Measurements from ENCODE around the gene PPID. TPM values are rescaled to one million over a fixed set of nuclear protein-coding genes. Genes with fewer than 3 reads are reported as not detected.
"Not testable (repeated sequence)": the region's sequence is repeated elsewhere in the genome, so short reads cannot be mapped to it uniquely, and the experiment has no call there.

PPID gene
- total RNA-seq, 1 experiment from 2014 or later = 87.6 TPM

GRCh38 chr4:158758703-158759102, 35.5 kb upstream of the PPID start:
- DNase-seq (ENCODE audit: low spot score) = no peak
- no peaks in the 10 kb centered on the region for H3K36me3 ChIP-seq (ENCODE audit: insufficient read depth, low read length, poor library complexity, severe bottlenecking)
- no peak for TF ChIP-seq EZH2 (IDR thresholded peaks at IDR 0.05; ENCODE audit: borderline replicate concordance, low read depth, low read length, poor library complexity, severe bottlenecking)
- no peak for TF ChIP-seq CTCF (conservative IDR thresholded peaks at IDR 0.05; ENCODE audit: low read depth, low read length)
- CTCF ChIA-PET = no interaction called here
- no peaks in the 10 kb centered on the region for H3K4me1 ChIP-seq (ENCODE audit: insufficient read depth, low read length, poor library complexity, severe bottlenecking)
- no peak overlapping the region for H3K4me3 ChIP-seq (ENCODE audit: low read depth, low read length, poor library complexity, severe bottlenecking)
- POLR2A ChIA-PET (ENCODE audit: low non-redundant PET) = no interaction called here
- H3K27ac ChIP-seq (ENCODE audit: low read depth, low read length, poor library complexity, severe bottlenecking) = no peak overlapping the region
- H3K9me3 ChIP-seq (ENCODE audit: low read depth, low read length, poor library complexity, severe bottlenecking) = no peaks in the 10 kb centered on the region
- H3K27me3 ChIP-seq (replicated peaks; ENCODE audit: insufficient read depth, low read depth, low read length, poor library complexity) = no peaks in the 10 kb centered on the region
- BruUV-seq (replicated peaks) = no TSS peak
- intact Hi-C loops (cut with micrococcal nuclease; ENCODE audit: unreplicated experiment) = no loop called here

GRCh38 chr4:158758142-158758541, 34.9 kb upstream of the PPID start:
- DNase-seq (ENCODE audit: low spot score) = no peak
- ChIA-PET POLR2A (ENCODE audit: low non-redundant PET) (no interaction called here), CTCF (no interaction called here)
- Histone ChIP-seq H3K27me3 (replicated peaks; ENCODE audit: insufficient read depth, low read depth, low read length, poor library complexity) (no peaks in the 10 kb centered on the region), H3K4me1 (ENCODE audit: insufficient read depth, low read length, poor library complexity, severe bottlenecking) (no peaks in the 10 kb centered on the region), H3K4me3 (ENCODE audit: low read depth, low read length, poor library complexity, severe bottlenecking) (no peak overlapping the region), H3K27ac (ENCODE audit: low read depth, low read length, poor library complexity, severe bottlenecking) (no peak overlapping the region), H3K36me3 (ENCODE audit: insufficient read depth, low read length, poor library complexity, severe bottlenecking) (no peaks in the 10 kb centered on the region), H3K9me3 (ENCODE audit: low read depth, low read length, poor library complexity, severe bottlenecking) (no peaks in the 10 kb centered on the region)
- intact Hi-C loops (cut with micrococcal nuclease; ENCODE audit: unreplicated experiment) = no loop called here
- TF ChIP-seq CTCF (conservative IDR thresholded peaks at IDR 0.05; ENCODE audit: low read depth, low read length) (no peak), EZH2 (IDR thresholded peaks at IDR 0.05; ENCODE audit: borderline replicate concordance, low read depth, low read length, poor library complexity, severe bottlenecking) (no peak)
- no TSS peak for BruUV-seq (replicated peaks)

GRCh38 chr4:158756588-158756987, 33.4 kb upstream of the PPID start:
- intact Hi-C loops (cut with micrococcal nuclease; ENCODE audit: unreplicated experiment) = no loop called here
- DNase-seq (ENCODE audit: low spot score) = no peak
- H3K4me3 ChIP-seq (ENCODE audit: low read depth, low read length, poor library complexity, severe bottlenecking) = no peak overlapping the region
- no peak overlapping the region for H3K27ac ChIP-seq (ENCODE audit: low read depth, low read length, poor library complexity, severe bottlenecking)
- no peaks in the 10 kb centered on the region for H3K36me3 ChIP-seq (ENCODE audit: insufficient read depth, low read length, poor library complexity, severe bottlenecking)
- TF ChIP-seq CTCF (conservative IDR thresholded peaks at IDR 0.05; ENCODE audit: low read depth, low read length) (no peak), EZH2 (IDR thresholded peaks at IDR 0.05; ENCODE audit: borderline replicate concordance, low read depth, low read length, poor library complexity, severe bottlenecking) (no peak)
- no TSS peak for BruUV-seq (replicated peaks)
- H3K27me3 ChIP-seq (replicated peaks; ENCODE audit: insufficient read depth, low read depth, low read length, poor library complexity) = no peaks in the 10 kb centered on the region
- ChIA-PET POLR2A (ENCODE audit: low non-redundant PET) (interaction anchor here (0.7 kb wide), 1 partner anchor 13 kb away, joined by 3 read pairs; no protein-coding TSS in a partner anchor), CTCF (no interaction called here)
- no peaks in the 10 kb centered on the region for H3K9me3 ChIP-seq (ENCODE audit: low read depth, low read length, poor library complexity, severe bottlenecking)
- no peaks in the 10 kb centered on the region for H3K4me1 ChIP-seq (ENCODE audit: insufficient read depth, low read length, poor library complexity, severe bottlenecking)

- H3K4me1 ChIP-seq (ENCODE audit: insufficient read depth, low read length, poor library complexity, severe bottlenecking); H3K27ac ChIP-seq (ENCODE audit: low read depth, low read length, poor library complexity, severe bottlenecking); H3K27me3 ChIP-seq (replicated peaks; ENCODE audit: insufficient read depth, low read depth, low read length, poor library complexity); intact Hi-C loops (cut with micrococcal nuclease; ENCODE audit: unreplicated experiment); CTCF ChIA-PET; H3K36me3 ChIP-seq (ENCODE audit: insufficient read depth, low read length, poor library complexity, severe bottlenecking); DNase-seq (ENCODE audit: low spot score); H3K4me3 ChIP-seq (ENCODE audit: low read depth, low read length, poor library complexity, severe bottlenecking); BruUV-seq (replicated peaks); H3K9me3 ChIP-seq (ENCODE audit: low read depth, low read length, poor library complexity, severe bottlenecking): not testable (repeated sequence)
- POLR2A ChIA-PET (ENCODE audit: low non-redundant PET) = interaction anchor here (0.7 kb wide), 1 partner anchor 14 kb away, joined by 3 read pairs; no protein-coding TSS in a partner anchor
These were observed 32.6 kb upstream of the PPID start for GRCh38 chr4:158755819-158756218.

Measured in A673 (cell line).